ENCODE measurements around the gene SMIM33. TPM values are rescaled to one million over a fixed set of nuclear protein-coding genes. Genes with fewer than 3 reads are reported as not detected.

The SMIM33 gene
- total and polyA plus RNA-seq, 10 of the 15 experiments (the other 5 are each of a cell fraction or from before 2014, with no cell fraction given) = 0.03 to 0.25 (median 0.07) TPM; not detected in 4

- intact Hi-C loops (cut with micrococcal nuclease; ENCODE audit: unreplicated experiment) (no loop called here), in situ Hi-C loops (cut with MboI) (no loop called here)
- Histone ChIP-seq H4K20me1 (ENCODE audit: control insufficient read depth, insufficient read depth) (no peaks in the 10 kb centered on the region), H2AFZ (ENCODE audit: control insufficient read depth, low read depth, low read length) (no peak within 1 kb of the TSS), H3K27ac (ENCODE audit: control insufficient read depth, insufficient read depth) (no peak within 1 kb of the TSS), H3K79me2 (ENCODE audit: control insufficient read depth, insufficient read depth, low read length) (no peaks in the 10 kb centered on the region), H3K4me1 (ENCODE audit: control insufficient read depth, insufficient read depth, low read length) (peaks cover 30% of the 10 kb centered on the region), H3K9ac (ENCODE audit: control insufficient read depth, insufficient read depth, low read length) (no peak within 1 kb of the TSS), H3K4me2 (ENCODE audit: control insufficient read depth, insufficient read depth) (no peak within 1 kb of the TSS), H3K27me3 (replicated peaks in 1 of 2; ENCODE audit: control insufficient read depth in 2 of 2, insufficient read depth in 2 of 2, low read length in 1 of 2) (no peaks in the 10 kb centered on the region), H3K9me3 (replicated peaks; ENCODE audit: control insufficient read depth, insufficient read depth, low read length) (no peaks in the 10 kb centered on the region), H3K4me3 (no peak within 1 kb of the TSS), H3K36me3 (ENCODE audit: control insufficient read depth in 2 of 2, insufficient read depth in 2 of 2, low read length in 1 of 2) (no peaks in the 10 kb centered on the region)
- ChIA-PET RAD21 (ENCODE audit: unreplicated experiment) (interaction anchor here (0.9 to 4.0 kb wide), 3 partner anchors 10 to 27 kb away, joined by 3 to 18 read pairs (median 4); no protein-coding TSS in a partner anchor), SMC1A (ENCODE audit: uncharacterized antibody, unreplicated experiment) (interaction anchor here (0.8 to 1.9 kb wide), 4 partner anchors 15 to 49 kb away, joined by 3 to 4 read pairs (median 3); no protein-coding TSS in a partner anchor), POLR2A (interaction anchor here (0.9 to 2.0 kb wide), 2 partner anchors 20 to 62 kb away, joined by 3 to 4 read pairs; partner anchors contain the start of gene STING1), CTCF (interaction anchor here (0.7 to 1.5 kb wide), 4 partner anchors 11 to 49 kb away, joined by 3 read pairs; no protein-coding TSS in a partner anchor)
- WGBS (ENCODE audit: insufficient coverage, insufficient replicate concordance, low lambda C conversion rate, missing lambda C conversion rate) = 57% methylated on average over 10 of the region's 10 CpGs
- DNase-seq (ENCODE audit: low read depth, low spot score) (no peak), FAIRE-seq (no peak), ATAC-seq (no peak)
- no TSS peak for BruUV-seq (replicated peaks)
- TF ChIP-seq RAD51 (IDR thresholded peaks at IDR 0.05) (no peak), KDM1A (IDR thresholded peaks at IDR 0.05; ENCODE audit: borderline replicate concordance) (no peak), BCL11A (IDR thresholded peaks at IDR 0.05; ENCODE audit: low read depth, low read length) (no peak), ZNF687 (IDR thresholded peaks at IDR 0.05) (no peak), ZBTB33 (IDR thresholded peaks at IDR 0.05) (no peak), CEBPB (IDR thresholded peaks at IDR 0.05; ENCODE audit: borderline replicate concordance in 1 of 2, low read depth in 2 of 2, low read length in 2 of 2) (no peak), RAD21 (IDR thresholded peaks at IDR 0.05; ENCODE audit: insufficient read depth, low read depth, low read length) (no peak)
- TF ChIP-seq, protein P1, sequence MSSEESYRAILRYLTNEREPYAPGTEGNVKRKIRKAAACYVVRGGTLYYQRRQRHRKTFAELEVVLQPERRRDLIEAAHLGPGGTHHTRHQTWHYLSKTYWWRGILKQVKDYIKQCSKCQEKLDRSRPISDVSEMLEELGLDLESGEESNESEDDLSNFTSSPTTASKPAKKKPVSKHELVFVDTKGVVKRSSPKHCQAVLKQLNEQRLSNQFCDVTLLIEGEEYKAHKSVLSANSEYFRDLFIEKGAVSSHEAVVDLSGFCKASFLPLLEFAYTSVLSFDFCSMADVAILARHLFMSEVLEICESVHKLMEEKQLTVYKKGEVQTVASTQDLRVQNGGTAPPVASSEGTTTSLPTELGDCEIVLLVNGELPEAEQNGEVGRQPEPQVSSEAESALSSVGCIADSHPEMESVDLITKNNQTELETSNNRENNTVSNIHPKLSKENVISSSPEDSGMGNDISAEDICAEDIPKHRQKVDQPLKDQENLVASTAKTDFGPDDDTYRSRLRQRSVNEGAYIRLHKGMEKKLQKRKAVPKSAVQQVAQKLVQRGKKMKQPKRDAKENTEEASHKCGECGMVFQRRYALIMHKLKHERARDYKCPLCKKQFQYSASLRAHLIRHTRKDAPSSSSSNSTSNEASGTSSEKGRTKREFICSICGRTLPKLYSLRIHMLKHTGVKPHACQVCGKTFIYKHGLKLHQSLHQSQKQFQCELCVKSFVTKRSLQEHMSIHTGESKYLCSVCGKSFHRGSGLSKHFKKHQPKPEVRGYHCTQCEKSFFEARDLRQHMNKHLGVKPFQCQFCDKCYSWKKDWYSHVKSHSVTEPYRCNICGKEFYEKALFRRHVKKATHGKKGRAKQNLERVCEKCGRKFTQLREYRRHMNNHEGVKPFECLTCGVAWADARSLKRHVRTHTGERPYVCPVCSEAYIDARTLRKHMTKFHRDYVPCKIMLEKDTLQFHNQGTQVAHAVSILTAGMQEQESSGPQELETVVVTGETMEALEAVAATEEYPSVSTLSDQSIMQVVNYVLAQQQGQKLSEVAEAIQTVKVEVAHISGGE (CRISPR knock-in tag; IDR thresholded peaks at IDR 0.05) = no peak
- TF ChIP-seq, protein P2, sequence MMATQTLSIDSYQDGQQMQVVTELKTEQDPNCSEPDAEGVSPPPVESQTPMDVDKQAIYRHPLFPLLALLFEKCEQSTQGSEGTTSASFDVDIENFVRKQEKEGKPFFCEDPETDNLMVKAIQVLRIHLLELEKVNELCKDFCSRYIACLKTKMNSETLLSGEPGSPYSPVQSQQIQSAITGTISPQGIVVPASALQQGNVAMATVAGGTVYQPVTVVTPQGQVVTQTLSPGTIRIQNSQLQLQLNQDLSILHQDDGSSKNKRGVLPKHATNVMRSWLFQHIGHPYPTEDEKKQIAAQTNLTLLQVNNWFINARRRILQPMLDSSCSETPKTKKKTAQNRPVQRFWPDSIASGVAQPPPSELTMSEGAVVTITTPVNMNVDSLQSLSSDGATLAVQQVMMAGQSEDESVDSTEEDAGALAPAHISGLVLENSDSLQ (IDR thresholded peaks at IDR 0.05) = no peak
- TF ChIP-seq, protein P3, sequence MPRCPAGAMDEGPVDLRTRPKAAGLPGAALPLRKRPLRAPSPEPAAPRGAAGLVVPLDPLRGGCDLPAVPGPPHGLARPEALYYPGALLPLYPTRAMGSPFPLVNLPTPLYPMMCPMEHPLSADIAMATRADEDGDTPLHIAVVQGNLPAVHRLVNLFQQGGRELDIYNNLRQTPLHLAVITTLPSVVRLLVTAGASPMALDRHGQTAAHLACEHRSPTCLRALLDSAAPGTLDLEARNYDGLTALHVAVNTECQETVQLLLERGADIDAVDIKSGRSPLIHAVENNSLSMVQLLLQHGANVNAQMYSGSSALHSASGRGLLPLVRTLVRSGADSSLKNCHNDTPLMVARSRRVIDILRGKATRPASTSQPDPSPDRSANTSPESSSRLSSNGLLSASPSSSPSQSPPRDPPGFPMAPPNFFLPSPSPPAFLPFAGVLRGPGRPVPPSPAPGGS (IDR thresholded peaks at IDR 0.05; ENCODE audit: borderline replicate concordance, insufficient read depth, low read depth, low read length, poor library complexity, severe bottlenecking) = no peak
Observed at GRCh38 chr5:139462586-139463276, 8.1 kb upstream of the SMIM33 start, which contains the start of gene ECSCR. Gene ECSCR (minus strand): TSS chr5:139462743. CDS start chr5:139462670, 73 bp downstream.

Data from GM12878 (cell line).